ENCODE results near the gene LEO1.

DNA sequence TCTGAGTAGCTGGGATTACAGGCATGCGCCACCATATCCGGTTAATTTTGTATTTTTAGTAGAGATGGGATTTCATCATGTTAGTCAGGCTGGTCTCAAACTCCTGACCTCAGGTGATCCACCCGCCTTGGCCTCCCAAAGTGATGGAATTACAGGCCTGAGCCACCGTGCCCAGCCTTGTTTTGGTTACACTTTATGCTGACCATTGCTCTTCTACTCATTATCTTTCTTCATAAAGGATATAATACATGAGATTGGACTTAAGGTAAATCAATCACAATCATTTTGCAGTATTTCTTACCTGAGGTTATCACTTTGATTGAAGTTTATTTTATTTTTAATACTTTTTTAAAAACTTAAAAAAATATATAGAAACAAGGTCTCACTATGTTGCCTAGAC, 2.2 kb upstream of the LEO1 start:
- TF ChIP-seq, protein P1, sequence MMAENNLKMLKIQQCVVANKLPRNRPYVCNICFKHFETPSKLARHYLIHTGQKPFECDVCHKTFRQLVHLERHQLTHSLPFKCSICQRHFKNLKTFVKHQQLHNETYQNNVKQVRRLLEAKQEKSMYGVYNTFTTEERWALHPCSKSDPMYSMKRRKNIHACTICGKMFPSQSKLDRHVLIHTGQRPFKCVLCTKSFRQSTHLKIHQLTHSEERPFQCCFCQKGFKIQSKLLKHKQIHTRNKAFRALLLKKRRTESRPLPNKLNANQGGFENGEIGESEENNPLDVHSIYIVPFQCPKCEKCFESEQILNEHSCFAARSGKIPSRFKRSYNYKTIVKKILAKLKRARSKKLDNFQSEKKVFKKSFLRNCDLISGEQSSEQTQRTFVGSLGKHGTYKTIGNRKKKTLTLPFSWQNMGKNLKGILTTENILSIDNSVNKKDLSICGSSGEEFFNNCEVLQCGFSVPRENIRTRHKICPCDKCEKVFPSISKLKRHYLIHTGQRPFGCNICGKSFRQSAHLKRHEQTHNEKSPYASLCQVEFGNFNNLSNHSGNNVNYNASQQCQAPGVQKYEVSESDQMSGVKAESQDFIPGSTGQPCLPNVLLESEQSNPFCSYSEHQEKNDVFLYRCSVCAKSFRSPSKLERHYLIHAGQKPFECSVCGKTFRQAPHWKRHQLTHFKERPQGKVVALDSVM (CRISPR knock-in tag; IDR thresholded peaks at IDR 0.05), result no peak
- TF ChIP-seq KAT8 (CRISPR knock-in tag; IDR thresholded peaks at IDR 0.05) (no peak), HNF4G (IDR thresholded peaks at IDR 0.05; ENCODE audit: borderline replicate concordance, low read depth, low read length) (no peak), HNF4G (CRISPR knock-in tag; IDR thresholded peaks at IDR 0.05; ENCODE audit: borderline replicate concordance, low read depth) (no peak), HNRNPUL1 (IDR thresholded peaks at IDR 0.05; ENCODE audit: low read depth, low read length) (no peak), RBAK (CRISPR knock-in tag; IDR thresholded peaks at IDR 0.05) (no peak), CBX5 (CRISPR knock-in tag; IDR thresholded peaks at IDR 0.05; ENCODE audit: borderline replicate concordance) (no peak), CEBPB (IDR thresholded peaks at IDR 0.05; ENCODE audit: borderline replicate concordance, low read depth, low read length) (no peak), POLR2A (IDR thresholded peaks at IDR 0.05; ENCODE audit: insufficient read depth in 1 of 2, low read depth in 2 of 2, low read length in 2 of 2) (no peak), EP300 (IDR thresholded peaks at IDR 0.05; ENCODE audit: low read depth in 2 of 2, low read length in 2 of 2) (no peak), EP300 (CRISPR knock-in tag; IDR thresholded peaks at IDR 0.05; ENCODE audit: borderline replicate concordance) (no peak), ESRRA (CRISPR knock-in tag; IDR thresholded peaks at IDR 0.05; ENCODE audit: low read depth) (no peak)
- TF ChIP-seq, protein P2, sequence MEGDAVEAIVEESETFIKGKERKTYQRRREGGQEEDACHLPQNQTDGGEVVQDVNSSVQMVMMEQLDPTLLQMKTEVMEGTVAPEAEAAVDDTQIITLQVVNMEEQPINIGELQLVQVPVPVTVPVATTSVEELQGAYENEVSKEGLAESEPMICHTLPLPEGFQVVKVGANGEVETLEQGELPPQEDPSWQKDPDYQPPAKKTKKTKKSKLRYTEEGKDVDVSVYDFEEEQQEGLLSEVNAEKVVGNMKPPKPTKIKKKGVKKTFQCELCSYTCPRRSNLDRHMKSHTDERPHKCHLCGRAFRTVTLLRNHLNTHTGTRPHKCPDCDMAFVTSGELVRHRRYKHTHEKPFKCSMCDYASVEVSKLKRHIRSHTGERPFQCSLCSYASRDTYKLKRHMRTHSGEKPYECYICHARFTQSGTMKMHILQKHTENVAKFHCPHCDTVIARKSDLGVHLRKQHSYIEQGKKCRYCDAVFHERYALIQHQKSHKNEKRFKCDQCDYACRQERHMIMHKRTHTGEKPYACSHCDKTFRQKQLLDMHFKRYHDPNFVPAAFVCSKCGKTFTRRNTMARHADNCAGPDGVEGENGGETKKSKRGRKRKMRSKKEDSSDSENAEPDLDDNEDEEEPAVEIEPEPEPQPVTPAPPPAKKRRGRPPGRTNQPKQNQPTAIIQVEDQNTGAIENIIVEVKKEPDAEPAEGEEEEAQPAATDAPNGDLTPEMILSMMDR (CRISPR knock-in tag; IDR thresholded peaks at IDR 0.05), result no peak

Data from HepG2 (cell line).